Right ventricle myocardium superior (tissue), 1 donor: ENCODE results near the gene RDH16. TPM values are rescaled to one million over a fixed set of nuclear protein-coding genes. Genes with fewer than 3 reads are reported as not detected.
"Not testable (repeated sequence)": the region's sequence is repeated elsewhere in the genome, so short reads cannot be mapped to it uniquely, and the experiment has no call there.

Experiments used
- ATAC-seq: fragments of 200-7000 bp; cut with Tn5 transposase; one replicate; pipeline ENCODE4 v1.9.1; 2020; ENCODE audit warnings: mild to moderate bottlenecking; ENCODE audit not compliant: poor library complexity
- DNase-seq: peaks from one replicate; pipeline ENCODE4 v3.0.0-alpha.2; 2020
- intact Hi-C: fragments of 100-400 bp; cut with DNase I; formaldehyde crosslinking; loops from one replicate; pipeline ENCODE4 v1.11.2; 2022
- total RNA-seq: library from RNA; stranded (reverse); fragmentation: NEBNext Ultra II Directional; extraction: Animal tissue kit (Norgen Biotek cat#: 25700); gene quantifications from one replicate; pipeline ENCODE4 v1.2.1, GENCODE V29; 2021
- donor health status: DM: no; HTN: yes; CAD: no; lungs with severe emphysema.

RDH16 gene
- total RNA-seq, 1 donor from 2014 or later = 0.24 TPM

GRCh38 chr12:56990648-56991318 is 33.4 kb upstream of the RDH16 start:
- no peak for DNase-seq
- ATAC-seq = no peak
- intact Hi-C loops = no loop called here

GRCh38 chr12:56989861-56990610 is 32.6 kb upstream of the RDH16 start:
- ATAC-seq (no peak), DNase-seq (no peak)
- intact Hi-C loops = no loop called here

- intact Hi-C loops = no loop called here
- peak; percentile 86 for ATAC-seq
- DNase-seq = no peak
Measured at GRCh38 chr12:56988207-56988739, 30.9 kb upstream of the RDH16 start.

- peak; percentile 94 for ATAC-seq
- intact Hi-C loops = loop anchor here (2.0 kb wide), 1 partner anchor 225 kb away; the partner anchor contains the start of gene HSD17B6
- DNase-seq = peak; percentile 89
Measured at GRCh38 chr12:56987551-56988053, 30.2 kb upstream of the RDH16 start.

- intact Hi-C loops = loop anchor here (2.0 kb wide), 1 partner anchor 224 kb away; the partner anchor contains the start of gene HSD17B6
- DNase-seq = no peak
- ATAC-seq = no peak
Measured at GRCh38 chr12:56987011-56987410, 29.6 kb upstream of the RDH16 start.

GRCh38 chr12:56985714-56986113 is 28.3 kb upstream of the RDH16 start:
- intact Hi-C loops = loop anchor here (2.0 kb wide), 1 partner anchor 223 kb away; the partner anchor contains the start of gene HSD17B6
- not testable (repeated sequence) for ATAC-seq, DNase-seq

- DNase-seq (no peak), ATAC-seq (no peak)
- intact Hi-C loops = no loop called here
Measured at GRCh38 chr12:56983386-56983785, 26.0 kb upstream of the RDH16 start.

GRCh38 chr12:56982578-56983236 is 25.3 kb upstream of the RDH16 start:
- intact Hi-C loops, ATAC-seq, DNase-seq: not testable (repeated sequence)

GRCh38 chr12:56980941-56981530 is 23.6 kb upstream of the RDH16 start:
- intact Hi-C loops = no loop called here
- no peak for ATAC-seq
- DNase-seq = no peak

- ATAC-seq = no peak
Measured at GRCh38 chr12:56980268-56980667, 22.9 kb upstream of the RDH16 start.

GRCh38 chr12:56979628-56980027 is 22.2 kb upstream of the RDH16 start:
- no peak for DNase-seq
- no peak for ATAC-seq
- intact Hi-C loops = no loop called here

More at GRCh38 chr12:56980268-56980667, 22.9 kb upstream of the RDH16 start:
- intact Hi-C loops = no loop called here
- DNase-seq = no peak

- no peak for ATAC-seq
- intact Hi-C loops = no loop called here
- no peak for DNase-seq
Measured at GRCh38 chr12:56978397-56979138, 21.2 kb upstream of the RDH16 start.

- ATAC-seq, intact Hi-C loops, DNase-seq: not testable (repeated sequence)
Measured at GRCh38 chr12:56977361-56977760, 20.0 kb upstream of the RDH16 start.

- ATAC-seq, intact Hi-C loops, DNase-seq: not testable (repeated sequence)
Measured at GRCh38 chr12:56974224-56974623, 16.8 kb upstream of the RDH16 start.

- intact Hi-C loops, DNase-seq, ATAC-seq: not testable (repeated sequence)
Measured at GRCh38 chr12:56968910-56969309, 11.5 kb upstream of the RDH16 start.

GRCh38 chr12:56965997-56966642 is 8.7 kb upstream of the RDH16 start:
- intact Hi-C loops = not testable (repeated sequence)

GRCh38 chr12:56965124-56965523 is 7.7 kb upstream of the RDH16 start:
- intact Hi-C loops, DNase-seq, ATAC-seq: not testable (repeated sequence)

More at GRCh38 chr12:56965997-56966642, 8.7 kb upstream of the RDH16 start:
- not testable (repeated sequence) for DNase-seq, ATAC-seq
